HG03025 (cell line): Measurements from ENCODE around the gene DDN.

Source experiments
- ATAC-seq: cut with Tn5 transposase; IDR thresholded peaks from one replicate; pipeline ENCODE4 v1.9.1; 2021; ENCODE audit warnings: mild to moderate bottlenecking, moderate library complexity; ENCODE audit not compliant: unreplicated experiment, low FRiP score

The DDN gene

DNA sequence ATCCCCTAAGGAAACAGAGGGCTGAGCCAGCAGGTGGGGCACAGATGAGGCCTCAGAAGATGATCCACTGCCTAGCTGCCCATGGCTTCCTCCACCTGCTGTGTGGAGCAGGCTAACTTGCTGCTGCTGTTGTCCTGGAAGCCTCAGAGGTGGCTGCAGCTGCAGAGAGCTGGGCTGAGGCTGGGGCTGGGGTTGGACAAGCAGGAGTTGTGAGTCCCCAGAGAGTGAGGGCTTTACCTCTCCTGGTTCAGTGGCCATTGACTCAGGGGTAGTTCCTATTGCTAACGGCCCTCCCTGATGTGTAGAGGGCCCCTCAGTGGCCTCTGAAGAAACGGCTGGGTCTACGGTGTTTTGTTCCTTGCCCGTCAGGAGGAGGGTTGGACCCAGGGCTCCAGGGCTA lies 33.1 kb upstream of the DDN start:
- ATAC-seq: no peak

DNA sequence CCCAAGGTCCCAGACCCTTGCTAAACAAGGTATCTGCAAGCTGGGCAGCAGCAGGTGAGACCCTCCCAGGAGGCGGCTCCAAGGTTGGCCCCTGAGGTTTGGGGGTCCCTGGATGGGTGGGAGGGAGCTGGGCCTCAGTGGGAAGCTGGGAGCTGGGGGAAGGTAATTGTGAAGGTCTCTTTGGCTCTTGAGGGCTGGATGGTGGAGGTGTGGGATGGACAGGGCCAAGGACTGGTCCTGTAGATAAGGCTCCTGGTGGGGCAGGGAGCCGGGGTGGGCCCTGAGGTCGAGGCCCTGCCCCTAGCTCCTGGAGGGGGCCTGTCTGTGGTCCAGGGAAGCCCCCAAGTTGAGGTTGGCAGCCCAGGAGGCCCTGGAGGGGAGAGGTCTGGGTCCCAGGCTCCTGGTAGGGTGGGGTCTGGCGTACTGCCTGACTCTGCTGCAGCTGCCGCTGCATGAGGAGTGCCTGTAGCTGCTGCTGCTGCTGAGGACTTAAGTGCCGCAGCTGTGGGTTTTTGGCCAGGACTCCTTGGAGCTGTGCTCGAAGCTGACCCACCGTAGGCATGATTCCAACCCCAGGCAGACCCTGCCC lies 32.5 kb upstream of the DDN start:
- ATAC-seq: no peak

DNA sequence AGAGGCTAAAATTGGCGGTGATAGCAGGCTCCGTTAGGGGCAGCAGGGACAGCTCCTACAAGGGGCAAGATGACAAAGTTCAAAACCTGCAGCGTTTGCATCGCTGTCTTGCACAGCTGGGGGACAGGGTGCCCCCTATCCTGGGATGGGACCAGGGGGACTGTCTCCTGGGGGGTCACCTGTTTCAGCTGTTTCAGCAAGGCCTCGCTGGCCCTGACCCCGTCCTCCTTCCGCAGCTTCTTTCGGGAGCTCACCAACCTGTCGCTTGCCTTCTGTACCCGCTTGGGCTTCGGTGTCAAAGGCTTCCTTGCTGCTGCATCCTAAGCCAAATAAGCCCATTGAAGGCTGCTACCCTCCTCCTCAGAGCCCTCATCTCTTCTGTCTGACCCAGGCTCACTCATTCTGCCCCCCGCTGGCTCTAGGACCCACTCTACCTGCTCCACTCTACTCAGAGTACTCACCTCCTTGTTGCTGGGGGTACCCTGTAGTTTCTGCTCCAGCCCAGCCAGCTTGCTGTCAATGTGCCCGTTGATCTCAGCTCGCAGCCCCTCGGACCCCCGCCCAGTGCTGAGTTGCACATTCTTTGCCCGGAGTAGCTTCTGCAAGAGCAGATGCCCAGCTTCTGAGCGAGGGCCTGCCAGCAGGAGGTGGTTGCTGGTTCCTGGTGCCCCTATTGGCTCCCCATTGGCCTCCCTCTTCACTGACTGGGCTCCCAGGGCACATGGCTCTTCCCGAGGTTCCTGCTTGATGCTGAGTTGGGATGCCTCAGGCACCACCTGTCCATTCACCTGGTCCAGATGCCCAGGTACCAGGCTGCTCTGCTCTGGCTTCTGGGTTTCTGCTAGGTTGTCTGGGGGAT lies 31.8 kb upstream of the DDN start:
- no peak for ATAC-seq

DNA sequence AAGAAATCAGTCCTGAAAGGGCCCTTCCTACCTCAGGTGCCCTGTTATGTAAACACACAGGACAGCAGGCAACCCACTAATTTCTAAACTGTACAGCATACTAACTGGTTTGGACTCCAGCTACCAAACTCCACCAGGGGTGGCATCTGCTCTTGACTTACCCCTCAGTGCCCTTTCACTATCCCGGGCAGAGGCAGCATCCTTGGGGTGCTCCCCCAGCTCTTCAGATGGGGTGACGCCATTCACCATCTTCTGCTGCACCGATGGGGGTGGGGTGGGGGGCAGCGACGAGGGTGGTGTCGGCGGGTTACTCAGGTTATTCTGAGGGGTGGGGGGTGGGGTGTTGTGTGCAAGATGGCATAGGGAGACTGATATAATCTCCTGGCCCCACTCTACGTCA lies 30.9 kb upstream of the DDN start:
- ATAC-seq: no peak

DNA sequence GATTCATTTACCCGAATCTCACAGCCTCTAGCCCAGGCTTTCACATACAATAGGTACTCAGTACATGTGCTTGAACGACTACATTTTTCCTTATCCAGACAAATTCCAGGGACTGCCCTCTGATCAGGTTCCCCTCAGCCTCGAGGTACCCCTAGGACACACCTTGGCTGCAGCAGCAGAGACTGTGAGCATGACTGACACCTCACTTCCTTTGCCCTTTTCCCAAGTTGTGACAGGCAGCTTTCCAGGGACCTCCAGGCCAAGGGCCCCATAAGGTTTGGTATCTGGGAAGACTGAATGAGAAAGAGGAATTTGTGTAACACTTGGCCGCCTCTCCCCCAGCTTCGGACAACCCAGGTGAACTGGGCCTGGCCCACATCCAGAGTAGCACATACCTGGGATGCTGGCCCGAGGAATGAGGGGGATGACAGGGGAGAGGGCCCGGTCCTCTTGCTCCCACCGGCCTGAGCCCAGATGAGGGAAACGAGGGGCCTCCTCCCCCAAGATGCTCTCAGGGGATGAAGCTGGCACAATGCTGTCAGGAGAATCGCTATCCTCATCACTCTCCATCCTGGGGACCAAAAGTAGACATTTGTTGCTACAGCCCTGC lies 29.6 kb upstream of the DDN start:
- no peak for ATAC-seq

DNA sequence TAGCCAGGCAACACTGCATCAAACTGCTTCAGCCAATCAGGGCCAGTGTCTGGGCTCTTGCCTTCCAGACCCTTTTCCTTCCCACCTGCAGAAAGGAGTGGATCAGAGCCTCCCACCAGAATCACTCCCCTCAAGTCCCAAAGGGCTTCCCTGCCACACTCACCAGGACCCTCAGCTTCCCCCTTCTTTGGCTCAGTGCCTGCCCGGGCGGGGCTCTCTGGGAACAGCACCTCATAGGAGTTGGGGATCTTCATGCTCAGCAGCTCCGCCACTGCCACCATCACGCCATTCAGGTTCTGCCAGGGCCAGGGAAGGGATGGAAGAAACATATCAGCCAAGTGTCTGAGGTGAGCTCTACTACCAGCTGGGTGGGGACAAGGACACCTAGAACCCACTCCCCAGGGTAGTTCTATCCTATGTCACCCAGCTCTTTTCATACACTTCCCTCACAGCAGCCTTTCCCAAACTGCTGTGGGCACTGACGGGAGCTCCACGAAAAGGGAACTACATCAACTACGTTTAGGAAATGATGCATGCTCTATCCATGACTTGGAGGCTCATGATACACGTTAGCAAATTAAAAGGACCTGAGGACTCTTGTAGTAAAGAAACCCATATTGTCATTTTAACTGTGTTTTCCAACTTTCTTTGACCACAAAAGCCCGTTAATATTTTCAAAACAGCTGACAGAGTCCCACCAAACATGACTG lies 28.8 kb upstream of the DDN start:
- no peak for ATAC-seq

DNA sequence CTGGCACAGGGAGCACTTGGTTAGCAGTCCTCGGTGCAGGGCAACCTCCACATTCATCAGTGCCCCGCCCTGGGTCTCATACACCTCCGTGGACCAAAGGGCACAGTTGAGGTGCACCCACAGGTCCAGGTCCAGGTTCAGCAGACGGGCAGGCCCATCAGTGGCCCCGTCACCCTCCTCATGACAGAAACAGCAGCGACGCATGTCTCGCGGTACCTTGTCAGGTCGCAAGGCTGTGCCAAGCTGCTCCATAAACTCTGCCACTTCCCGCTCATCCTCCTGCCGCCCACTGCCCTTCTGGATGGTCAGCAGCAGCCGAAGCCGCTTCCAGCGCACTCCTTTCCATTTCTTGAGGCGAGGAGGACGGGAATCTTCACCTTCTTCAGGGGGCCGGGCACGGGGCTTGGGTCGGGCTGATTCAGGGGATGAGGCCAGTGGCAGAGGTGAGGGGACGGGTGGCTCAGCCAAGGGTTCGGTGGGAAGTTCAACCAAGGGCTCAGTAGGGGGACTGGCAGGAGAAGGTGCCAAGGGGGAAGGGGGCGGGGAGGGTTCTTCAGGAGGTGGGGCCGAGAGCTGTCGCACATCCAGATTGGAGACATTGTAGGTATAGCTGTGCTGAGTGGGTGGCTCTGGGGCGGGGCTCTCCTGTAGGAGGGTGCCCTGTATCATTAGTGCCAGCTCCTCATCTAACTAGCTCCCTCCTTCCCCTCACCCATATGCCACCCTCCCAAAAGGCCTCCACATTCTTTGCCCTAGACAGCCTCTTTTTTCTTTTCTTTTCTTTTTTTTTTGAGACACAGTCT lies 27.7 kb upstream of the DDN start:
- ATAC-seq: no peak

DNA sequence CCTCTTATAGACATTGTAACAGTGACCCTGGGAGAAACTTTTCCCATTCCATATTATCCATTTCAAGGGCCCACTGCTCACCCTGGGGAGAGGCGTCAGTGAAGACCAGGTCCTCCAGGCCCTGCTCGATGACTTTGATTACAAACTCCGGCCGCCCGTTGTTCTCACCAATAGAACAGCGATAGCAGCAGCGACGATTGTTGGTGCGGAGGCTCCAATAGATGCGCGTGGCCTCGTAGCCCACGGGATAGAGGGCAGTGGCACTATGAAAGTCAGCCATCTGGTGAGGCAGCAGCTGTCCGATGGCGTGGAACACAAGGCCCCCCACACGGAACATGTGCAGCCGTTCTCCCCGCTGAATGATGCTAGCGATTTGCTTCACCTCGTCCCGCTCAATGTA lies 26.9 kb upstream of the DDN start:
- ATAC-seq: no peak

DNA sequence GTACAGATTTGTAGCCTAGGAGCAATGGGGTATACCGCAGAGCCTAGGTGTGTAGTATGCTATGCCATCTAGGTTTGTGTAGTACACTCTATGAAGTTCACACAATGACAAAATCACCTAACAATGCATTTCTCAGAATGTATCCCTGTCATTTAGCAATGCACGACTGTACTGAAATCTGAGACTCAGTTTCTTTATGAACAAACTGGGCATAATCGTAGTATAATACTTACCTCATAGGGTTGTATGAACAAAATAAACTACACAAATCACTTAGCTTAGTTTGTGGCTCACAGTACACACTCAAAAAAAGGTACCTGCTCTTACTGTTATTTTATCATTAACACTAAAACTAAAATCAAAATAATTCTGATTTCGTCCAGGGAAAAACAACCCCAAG lies 26.3 kb upstream of the DDN start:
- ATAC-seq: no peak

DNA sequence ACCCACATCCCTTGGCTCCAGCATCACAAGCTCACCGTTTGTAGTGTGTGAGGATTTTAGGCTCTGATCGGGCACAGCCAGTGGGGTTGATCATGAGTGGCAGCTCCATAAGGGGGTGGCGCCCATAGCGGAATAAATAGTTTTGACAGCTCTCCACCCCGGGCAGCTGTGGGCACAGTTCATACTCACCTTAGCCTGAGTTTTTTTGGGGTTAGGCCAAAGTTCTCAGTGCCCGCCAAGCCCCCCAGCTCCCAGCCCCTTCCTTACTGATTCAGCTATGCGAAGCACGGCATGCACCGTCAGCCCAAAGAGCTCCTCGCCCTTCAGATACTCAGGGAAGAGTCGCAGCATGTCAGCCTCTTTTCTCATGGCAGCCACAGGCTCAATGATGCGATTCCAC lies 25.4 kb upstream of the DDN start:
- no peak for ATAC-seq

DNA sequence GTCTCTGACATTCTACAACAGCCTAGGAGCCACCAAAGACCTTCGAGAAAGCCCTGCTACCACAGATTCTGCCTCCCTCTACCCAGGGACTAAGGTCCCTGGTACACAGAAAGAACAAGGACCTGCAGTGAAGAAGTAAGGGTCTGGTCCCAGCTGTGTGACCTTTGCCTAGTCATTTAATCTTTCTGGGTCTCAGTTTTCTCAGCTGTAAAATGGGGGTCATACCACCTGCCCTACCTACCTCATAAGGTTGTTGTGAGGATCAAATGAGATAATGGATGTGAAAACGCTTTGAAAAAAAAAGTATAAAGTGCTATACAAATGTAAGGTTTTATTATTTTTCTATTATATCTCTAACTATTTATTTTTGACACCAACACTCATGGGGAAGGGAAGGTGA lies 24.6 kb upstream of the DDN start:
- ATAC-seq: no peak

DNA sequence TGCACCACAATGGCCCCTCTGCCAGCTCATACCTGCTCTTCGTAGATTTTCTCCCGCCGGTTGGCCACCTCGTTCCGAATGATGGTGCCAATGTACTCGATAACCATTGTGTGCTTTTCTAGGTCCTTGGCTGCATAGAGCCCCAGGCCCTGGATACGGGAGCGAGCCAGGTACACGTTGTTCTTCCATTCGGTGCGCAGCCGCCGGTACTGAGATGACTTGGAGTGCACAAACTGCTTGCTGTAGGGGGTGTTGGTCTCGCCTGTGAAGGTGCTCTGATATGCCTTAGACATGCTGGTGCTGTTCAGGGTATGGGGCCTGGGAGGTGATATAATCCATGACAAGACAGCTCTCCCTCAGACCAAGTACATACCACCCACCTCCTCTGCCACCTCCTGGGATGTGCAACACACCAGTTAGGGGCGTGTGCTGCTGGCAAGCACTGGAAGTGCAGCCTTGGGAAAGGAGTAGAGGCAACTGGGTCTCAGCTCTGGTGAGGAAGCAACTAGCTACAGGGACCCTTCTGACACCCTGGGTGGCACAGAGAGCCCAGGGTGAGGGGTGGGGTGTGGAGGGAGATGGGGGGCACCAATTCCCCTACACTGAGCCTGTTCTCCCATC lies 23.5 kb upstream of the DDN start:
- ATAC-seq: no peak

DNA sequence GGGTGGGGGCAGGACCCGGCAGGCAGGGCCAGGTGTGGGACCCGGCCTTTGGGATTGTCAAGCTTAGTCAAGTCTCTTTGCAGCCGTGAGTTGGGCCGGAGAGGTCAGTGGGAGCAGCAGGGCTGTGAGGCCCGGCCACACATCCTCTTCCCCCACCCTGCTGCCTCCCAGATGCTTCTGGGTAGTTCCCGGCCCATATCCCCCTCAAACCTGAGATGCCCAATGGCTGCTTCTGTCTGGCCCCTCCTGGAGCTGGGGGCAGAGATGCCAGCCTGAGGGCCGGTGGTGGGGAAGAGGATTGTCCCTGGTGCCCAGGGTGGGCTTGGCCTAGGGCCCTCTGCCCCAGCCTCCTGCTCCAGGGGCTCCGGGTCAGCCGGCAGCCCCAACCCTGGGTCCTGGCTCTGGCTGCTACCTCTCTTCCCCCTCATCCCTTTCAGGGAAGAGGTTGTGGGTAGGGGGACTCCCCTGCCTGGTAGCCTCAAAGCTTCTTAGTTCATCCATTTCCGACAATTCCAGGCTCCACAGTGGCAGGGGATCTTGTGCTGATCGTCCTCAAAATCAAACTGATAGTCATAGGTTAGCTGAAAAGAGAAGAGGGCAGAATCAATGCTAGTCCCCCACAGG lies 22.2 kb upstream of the DDN start:
- ATAC-seq: no peak

DNA sequence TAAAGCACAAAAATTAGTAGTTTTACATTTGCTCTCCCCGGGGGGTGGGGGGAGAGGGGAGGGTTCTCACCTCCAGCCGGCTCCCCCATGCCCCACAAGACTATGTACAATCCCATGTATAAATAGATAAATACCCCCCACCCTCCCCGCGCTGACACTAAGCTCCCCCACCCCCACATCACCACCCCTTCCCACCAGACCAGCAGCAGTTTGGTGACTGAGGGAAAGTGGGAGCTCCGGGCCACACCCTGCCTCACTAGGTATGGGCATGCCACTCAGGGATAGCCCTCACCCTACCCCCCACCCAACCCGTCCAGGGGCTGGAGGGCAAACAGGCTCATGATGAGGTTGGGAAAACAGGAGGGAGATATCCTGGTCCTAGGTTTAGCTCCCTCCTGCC lies 21.3 kb upstream of the DDN start:
- ATAC-seq: no peak

DNA sequence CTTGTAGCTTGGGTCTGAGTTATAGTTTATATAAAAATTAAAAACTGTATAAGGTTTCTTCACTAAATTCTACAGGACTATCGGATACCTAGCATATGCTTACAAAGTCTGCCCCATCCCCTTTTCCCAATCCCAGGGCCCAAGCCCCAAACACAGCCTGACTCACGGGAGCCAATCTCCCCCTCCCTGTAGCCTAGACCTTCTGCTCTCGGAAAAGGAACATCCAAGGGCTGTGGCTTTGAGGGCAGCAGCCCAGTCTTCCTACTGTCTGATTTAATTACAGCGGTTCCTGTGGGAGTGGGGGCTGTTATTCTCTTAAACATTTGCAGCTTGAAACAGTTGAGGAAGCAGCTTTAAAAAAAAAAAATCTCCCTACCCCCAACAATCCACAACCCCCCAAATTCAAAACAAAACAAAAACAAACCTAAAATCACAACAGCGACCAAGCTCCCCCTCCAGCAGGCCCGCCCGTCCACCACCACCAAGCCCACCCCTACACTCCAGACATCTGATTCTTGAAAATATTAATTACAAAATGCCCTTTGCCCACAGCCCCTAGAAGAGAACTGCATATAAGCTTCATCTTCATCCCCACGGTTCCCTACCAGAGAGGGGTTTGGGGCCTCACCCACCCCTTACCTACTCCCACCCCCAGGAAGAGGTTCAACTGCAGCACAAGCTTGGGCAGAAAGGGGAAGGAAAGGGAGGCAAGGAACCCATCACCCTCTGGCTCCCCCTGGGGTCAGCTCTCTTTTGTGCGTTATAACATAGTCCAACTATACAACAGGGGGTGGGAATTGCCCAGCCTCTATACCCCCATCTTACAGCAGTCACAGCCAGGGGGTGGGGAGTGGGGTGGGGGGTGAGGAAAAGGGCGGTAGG lies 20.5 kb upstream of the DDN start:
- no peak for ATAC-seq

DNA sequence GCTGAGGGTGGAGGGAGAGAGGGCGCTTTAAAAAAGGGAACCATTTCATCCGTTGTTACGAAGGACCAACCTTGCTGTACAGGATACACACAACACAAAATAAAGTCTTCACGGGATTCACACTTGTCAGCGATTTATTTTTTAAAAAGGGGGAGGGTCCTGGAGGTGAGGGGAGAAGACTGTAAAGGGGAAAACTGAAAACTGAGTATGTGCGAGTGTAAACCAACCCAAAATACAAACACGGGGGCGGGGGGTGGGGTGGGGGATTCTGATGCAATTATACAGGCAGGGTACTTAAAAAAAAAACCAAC lies 19.9 kb upstream of the DDN start:
- peak; percentile 9 for ATAC-seq

DNA sequence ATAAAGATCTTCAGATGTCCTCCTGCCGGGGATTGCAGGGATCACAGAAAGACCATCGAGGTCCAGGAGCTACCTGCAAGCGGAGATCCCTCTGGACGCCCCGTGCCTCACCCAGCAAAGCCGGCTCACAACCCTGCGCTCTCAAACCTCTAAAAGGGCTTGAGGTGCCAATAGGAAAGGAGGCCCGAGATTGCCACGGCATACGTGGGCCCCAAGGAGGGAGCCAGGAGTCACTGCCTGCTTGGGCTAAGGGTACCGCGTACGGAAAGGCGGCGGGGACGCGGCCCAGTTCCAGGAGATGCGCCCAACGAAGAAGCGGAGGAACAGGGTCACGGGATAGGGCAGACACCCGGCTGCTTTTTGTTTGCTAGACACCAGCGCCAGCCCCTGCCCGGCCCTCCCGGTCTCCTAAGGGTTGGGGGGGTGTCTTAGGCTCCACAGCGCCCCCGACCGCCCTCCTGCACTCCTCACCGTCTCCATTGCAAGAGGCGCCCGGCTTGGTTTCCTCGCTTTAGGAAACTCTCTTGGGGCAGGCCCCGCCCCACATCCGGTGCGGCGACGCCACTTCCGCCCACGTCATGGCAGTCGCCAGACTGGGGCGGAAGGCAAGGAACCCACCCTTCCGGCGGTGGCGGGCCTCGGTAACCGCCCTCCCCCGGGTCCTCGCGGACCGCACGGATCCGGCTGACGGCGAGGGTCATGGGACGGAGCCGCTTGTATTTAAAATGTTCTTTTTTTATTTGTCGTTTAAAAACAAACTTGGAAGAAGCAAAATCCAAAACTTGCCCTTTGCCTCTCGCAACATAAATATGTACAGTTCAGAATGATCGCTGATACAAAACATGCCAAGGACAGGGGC lies 19.3 kb upstream of the DDN start, which contains the start of gene PRKAG1:
TSS of gene PRKAG1 (minus strand) at position 516 of the 859 bp plus-strand sequence. CDS start at position 480, 36 bp downstream.
- peak; percentile 82 for ATAC-seq

DNA sequence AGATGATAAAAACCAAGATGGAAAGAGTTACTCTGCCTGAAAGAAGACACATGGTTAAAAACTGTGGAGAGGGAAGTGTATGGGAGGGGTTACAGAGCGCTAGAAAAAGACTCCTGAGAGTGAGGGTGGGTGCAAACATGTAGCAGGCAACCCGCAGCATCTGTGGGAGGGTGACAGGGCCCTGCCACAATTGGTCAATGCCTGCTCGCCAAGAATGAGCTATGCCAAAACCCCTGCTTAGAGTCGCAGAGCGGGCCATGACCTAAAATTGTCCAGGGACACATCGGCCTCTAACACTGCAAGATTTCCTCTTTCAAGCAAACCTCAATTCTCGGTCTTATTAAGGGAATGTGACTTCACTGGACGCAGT lies 18.7 kb upstream of the DDN start:
- ATAC-seq: peak; percentile 16
